Esophagus squamous epithelium (tissue), 4 donors: ENCODE data around the gene SLC28A3.

Source experiments
- CTCF ChIP-seq, 6 experiments: fragments of 450-650 bp in 4 of 6; fragments of 200-600 bp in 2 of 6; sonication (generic) in 2 of 6; IDR thresholded peaks; one replicate each; pipeline ENCODE4 v1.5.1; 2016 to 2019; ENCODE audit warnings: antibody characterized with exemption in 6 of 6, mild to moderate bottlenecking in 4 of 6, moderate library complexity in 4 of 6
- POLR2A ChIP-seq, 4 donors: fragments of 450-650 bp; IDR thresholded peaks; one replicate each; pipeline ENCODE4 v1.6.1; 2017; ENCODE audit warnings: antibody characterized with exemption in 4 of 4, mild to moderate bottlenecking in 4 of 4, moderate library complexity in 3 of 4

- no peak for TF ChIP-seq POLR2A (IDR thresholded peaks at IDR 0.05)
- no peak for TF ChIP-seq CTCF (IDR thresholded peaks at IDR 0.05)
Measured at GRCh38 chr9:84317563-84317962, 23.0 kb downstream of the SLC28A3 start.
